Skeletal muscle tissue (tissue), 4 donors: ENCODE results near the gene LMO7. TPM values are rescaled to one million over a fixed set of nuclear protein-coding genes. Genes with fewer than 3 reads are reported as not detected.

Experiments used
- H3K27ac ChIP-seq: one replicate; pipeline ENCODE4 v1.7.0; 2013; ENCODE audit warnings: mild to moderate bottlenecking, low read depth, low read length, inconsistent platforms
- H3K27me3 ChIP-seq, 3 donors: one replicate each; pipeline ENCODE4 v1.7.0; 2013; ENCODE audit warnings: low read length in 3 of 3; ENCODE audit not compliant: control insufficient read depth in 3 of 3, insufficient read depth in 3 of 3
- H3K36me3 ChIP-seq, 3 donors: one replicate each; pipeline ENCODE4 v1.7.0; 2013; ENCODE audit warnings: low read length in 3 of 3; ENCODE audit not compliant: control insufficient read depth in 3 of 3, insufficient read depth in 3 of 3
- H3K4me1 ChIP-seq, 3 donors: one replicate each; pipeline ENCODE4 v1.7.0; 2013; ENCODE audit warnings: low read length in 3 of 3, mild to moderate bottlenecking in 3 of 3; ENCODE audit not compliant: control insufficient read depth in 3 of 3, insufficient read depth in 3 of 3
- H3K4me3 ChIP-seq, 3 donors: one replicate each; pipeline ENCODE4 v1.7.0; 2013; ENCODE audit warnings: low read length in 3 of 3
- H3K9ac ChIP-seq, 3 donors: one replicate each; pipeline ENCODE4 v1.7.0; 2013; ENCODE audit warnings: low read length in 3 of 3, mild to moderate bottlenecking in 3 of 3, moderate library complexity in 2 of 3, low read depth in 1 of 3
- H3K9me3 ChIP-seq, 3 donors: one replicate each; pipeline ENCODE4 v1.7.0; 2013; ENCODE audit warnings: low read length in 3 of 3; ENCODE audit not compliant: control insufficient read depth in 3 of 3
- total RNA-seq: library from RNA; depleted of rRNA; stranded (reverse); fragments of >200 nt; gene quantifications from one replicate; pipeline ENCODE4 v1.2.3, GENCODE V29; 2014
- donor health status: Osteomylitis.

The LMO7 gene
- total RNA-seq, 1 donor from 2014 or later, result 176 TPM

DNA sequence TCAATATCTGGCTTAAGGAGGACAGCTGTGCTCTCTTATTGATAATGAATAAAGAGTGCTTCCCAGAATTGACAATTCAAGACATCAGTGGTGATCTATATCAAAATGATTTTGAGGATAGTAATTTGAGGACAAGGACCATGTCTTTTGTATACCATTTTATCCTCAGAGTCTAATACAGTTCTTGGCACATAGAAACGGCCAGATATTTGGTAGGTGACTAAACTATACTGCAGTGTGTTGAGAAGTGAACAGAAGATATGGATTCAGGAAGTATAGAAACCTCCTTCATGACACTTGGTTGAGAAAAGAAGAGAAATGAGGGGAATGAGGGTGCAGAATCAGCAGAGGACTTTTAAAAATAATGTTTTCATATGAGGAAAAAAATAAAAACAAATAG, 16.1 kb upstream of the LMO7 start:
- Histone ChIP-seq H3K4me3 (no peak overlapping the region), H3K9ac (no peak overlapping the region), H3K4me1 (no peaks in the 10 kb centered on the region), H3K36me3 (peaks cover 0 to 4% (median 0%) of the 10 kb centered on the region in 3 donors), H3K27me3 (no peaks in the 10 kb centered on the region), H3K27ac (no peak overlapping the region), H3K9me3 (no peaks in the 10 kb centered on the region)

DNA sequence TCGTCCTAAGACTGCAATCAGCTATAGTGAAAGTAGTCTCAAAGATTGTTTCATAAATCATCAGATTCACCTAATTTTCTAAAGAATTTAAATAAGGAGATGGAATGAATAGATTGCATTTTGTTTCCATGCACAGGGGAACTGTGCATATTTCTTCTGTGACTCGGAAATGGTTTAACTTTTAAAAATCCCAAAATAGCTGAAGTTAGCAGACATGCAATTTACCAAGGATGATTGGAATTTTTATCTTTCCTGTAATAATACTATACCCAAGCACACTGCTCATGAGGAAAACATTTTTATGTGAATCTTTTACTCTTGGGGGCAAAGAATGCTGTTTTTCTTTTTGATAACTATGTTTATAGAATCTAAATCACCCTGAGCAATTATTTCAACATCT, 15.0 kb upstream of the LMO7 start:
- Histone ChIP-seq H3K27ac (no peak overlapping the region), H3K9ac (no peak overlapping the region), H3K4me3 (no peak overlapping the region), H3K9me3 (no peaks in the 10 kb centered on the region), H3K27me3 (no peaks in the 10 kb centered on the region), H3K36me3 (peaks cover 0 to 4% (median 0%) of the 10 kb centered on the region in 3 donors), H3K4me1 (no peaks in the 10 kb centered on the region)

DNA sequence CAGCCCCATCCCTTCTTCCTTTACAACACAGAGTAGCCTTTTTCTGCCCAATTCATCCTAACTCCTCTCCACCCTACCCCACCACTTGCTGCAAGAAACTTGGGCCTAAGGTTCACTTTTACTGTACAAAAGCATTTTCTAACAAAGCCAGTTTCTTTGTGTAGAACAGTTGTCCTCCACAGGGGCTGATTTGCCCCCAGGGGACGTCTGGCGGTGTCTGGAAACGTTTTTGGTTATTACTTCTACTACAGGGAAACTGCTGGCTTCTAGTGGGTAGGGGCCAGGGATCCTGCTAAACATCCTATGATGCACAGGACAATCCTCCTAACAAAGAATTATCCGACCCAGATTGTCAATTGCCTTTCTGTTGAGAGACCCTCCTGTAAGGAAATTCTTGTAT, 7.3 kb upstream of the LMO7 start:
- H3K9me3 ChIP-seq, result no peaks in the 10 kb centered on the region
- peaks cover 0 to 4% (median 0%) of the 10 kb centered on the region in 3 donors for H3K36me3 ChIP-seq
- no peak overlapping the region for H3K9ac ChIP-seq
- no peak overlapping the region for H3K4me3 ChIP-seq
- no peak overlapping the region for H3K27ac ChIP-seq
- no peaks in the 10 kb centered on the region for H3K27me3 ChIP-seq
- H3K4me1 ChIP-seq, result no peaks in the 10 kb centered on the region

DNA sequence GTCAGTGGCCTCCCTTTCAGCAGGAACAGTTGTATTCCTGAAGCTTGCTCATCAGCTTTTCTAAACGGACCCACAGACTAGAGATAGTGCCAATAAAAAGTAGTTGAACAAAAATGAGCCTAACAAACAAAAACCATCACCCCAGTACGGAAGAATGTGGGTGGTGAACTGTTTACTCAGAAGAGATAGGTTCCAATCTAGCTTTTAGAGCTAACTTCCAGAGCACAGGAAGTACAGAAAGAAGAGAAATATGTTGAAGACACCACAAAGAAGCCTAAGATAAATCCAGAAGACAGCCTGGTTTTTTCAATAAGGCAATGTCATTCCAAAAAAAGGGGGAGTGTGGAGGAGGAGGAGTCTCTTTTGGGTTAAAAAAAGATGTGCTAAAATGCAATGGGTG, 2.8 kb upstream of the LMO7 start:
- Histone ChIP-seq H3K4me1 (peaks cover 5 to 7% (median 6%) of the 10 kb centered on the region in 3 donors), H3K36me3 (no peaks in the 10 kb centered on the region), H3K27me3 (peaks cover 0 to 5% (median 3%) of the 10 kb centered on the region in 3 donors), H3K9me3 (no peaks in the 10 kb centered on the region), H3K9ac (no peak overlapping the region), H3K4me3 (no peak overlapping the region), H3K27ac (no peak overlapping the region)

DNA sequence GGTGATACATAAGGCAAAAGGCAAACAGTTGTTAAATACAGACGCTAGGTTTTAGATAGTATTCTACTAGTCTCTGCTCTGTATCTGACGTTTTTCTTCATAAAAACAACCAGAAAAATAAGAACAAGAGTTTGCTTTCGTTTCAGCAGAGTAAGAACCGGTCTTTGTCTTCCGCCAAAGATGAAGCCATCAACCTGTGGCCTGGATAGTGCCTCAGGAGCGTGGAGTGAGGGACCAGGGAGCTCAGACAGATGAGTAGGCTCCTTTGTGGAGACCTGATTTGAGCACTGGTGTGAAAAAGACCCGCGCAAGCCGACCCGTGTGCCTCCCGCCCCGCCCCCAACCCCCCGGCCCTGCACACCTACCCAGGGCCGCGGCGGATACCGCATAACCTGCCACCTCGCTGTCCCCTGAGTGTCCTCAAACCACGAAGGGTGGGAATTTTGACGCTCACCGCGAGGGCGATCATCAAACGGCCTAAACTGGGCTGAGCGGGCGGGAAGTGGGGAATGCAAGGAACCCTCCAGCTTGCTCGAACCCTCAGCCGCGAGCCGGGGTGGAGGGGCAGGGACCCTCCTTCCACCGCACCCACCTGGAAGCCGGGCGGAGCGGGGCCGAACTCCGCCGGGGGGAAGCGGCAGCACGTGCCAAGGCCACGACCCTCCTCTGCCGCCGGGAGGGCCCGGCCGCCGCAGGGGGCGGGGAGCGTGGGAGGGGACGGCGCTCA, 866 bp upstream of the LMO7 start:
- H3K27ac ChIP-seq, result peak overlapping the region; percentile 51

DNA sequence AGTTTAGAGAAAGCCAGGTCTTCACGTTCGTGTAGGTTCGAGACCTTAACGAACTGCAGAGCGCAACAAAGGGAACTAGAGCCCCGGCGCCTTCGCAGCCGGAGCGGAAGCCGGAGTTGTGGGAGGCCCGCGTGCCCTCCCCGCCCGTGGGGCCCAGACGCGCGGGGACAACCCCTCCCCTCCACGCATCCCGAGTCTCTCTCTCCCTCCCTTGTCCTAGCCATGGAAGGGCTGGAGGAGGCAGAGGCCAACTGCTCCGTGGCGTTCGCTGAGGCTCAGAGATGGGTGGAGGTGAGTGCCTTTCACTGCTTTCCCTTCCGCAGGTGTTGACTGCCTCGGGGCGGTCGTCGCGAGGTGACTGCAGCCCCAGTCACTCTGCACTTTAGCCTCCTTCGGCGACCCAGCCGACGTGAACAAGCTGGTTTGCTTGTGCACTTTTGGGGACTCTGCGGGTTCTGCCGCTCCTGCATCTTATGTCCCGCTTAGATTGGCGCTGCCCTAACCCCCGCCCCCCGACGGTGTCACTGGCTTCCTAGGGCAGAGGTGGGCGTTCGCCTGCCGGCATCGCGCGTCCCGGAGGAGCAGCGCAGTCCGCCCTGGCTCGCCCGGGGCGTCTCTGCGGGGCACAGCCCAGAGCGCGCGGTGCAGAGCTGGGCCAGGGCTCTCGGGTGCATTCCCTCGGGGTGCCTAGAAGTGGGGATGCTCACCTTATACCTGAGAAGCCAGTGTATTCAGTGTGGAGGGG, 478 bp downstream of the LMO7 start:
- H3K27me3 ChIP-seq, result peaks cover 0 to 5% (median 3%) of the 10 kb centered on the region in 3 donors
- H3K9ac ChIP-seq, result peak overlapping the region; percentile 45 to 69 (median 57)
- H3K9me3 ChIP-seq, result no peaks in the 10 kb centered on the region
- H3K4me1 ChIP-seq, result peaks cover 5 to 7% (median 6%) of the 10 kb centered on the region in 3 donors
- no peak overlapping the region for H3K27ac ChIP-seq
- H3K4me3 ChIP-seq, result peak overlapping the region; percentile 81 to 84 (median 83)
- no peaks in the 10 kb centered on the region for H3K36me3 ChIP-seq

More for the DNA sequence above, 866 bp upstream of the LMO7 start:
- H3K4me3 ChIP-seq, result peak overlapping the region; percentile 63 to 72 (median 65)
- peaks cover 5 to 7% (median 6%) of the 10 kb centered on the region in 3 donors for H3K4me1 ChIP-seq
- H3K36me3 ChIP-seq, result no peaks in the 10 kb centered on the region
- peaks cover 0 to 5% (median 3%) of the 10 kb centered on the region in 3 donors for H3K27me3 ChIP-seq
- no peaks in the 10 kb centered on the region for H3K9me3 ChIP-seq
- peak overlapping the region in 2 of 3 donors; percentile 45 to 63 for H3K9ac ChIP-seq

DNA sequence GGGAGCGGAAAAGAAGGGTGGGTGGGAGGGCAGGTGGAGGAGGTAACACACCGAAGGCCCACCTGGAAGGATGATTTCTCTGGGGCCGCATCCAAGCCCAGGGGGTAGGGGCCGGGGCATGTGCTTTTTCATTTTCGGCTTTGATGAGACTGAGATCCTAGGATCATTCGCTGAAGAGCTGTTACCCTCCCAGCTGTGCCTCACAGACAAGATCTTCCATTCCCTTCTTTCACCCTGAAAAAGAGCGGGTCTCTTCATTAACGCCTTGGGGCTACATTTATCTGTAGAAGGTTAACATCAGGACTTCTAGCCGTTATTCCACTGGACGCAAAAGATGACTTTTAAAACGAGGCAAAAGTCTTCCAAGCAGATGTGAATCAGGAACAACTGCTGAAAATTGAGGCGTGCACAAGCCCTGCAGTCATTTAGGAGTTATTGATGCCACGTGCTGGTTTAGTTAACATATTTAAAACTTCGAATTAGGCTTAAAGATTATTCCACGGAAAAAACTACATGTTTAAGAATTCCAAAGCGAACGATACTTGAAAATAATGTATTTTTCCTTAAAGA, 1.1 kb downstream of the LMO7 start:
- no peaks in the 10 kb centered on the region for H3K9me3 ChIP-seq
- H3K4me1 ChIP-seq, result peaks cover 5 to 7% (median 6%) of the 10 kb centered on the region in 3 donors
- no peak overlapping the region for H3K27ac ChIP-seq
- H3K4me3 ChIP-seq, result peak overlapping the region in 2 of 3 donors; percentile 36 to 46
- peaks cover 0 to 5% (median 3%) of the 10 kb centered on the region in 3 donors for H3K27me3 ChIP-seq
- peak overlapping the region in 1 of 3 donors; percentile 4 for H3K9ac ChIP-seq
- no peaks in the 10 kb centered on the region for H3K36me3 ChIP-seq

DNA sequence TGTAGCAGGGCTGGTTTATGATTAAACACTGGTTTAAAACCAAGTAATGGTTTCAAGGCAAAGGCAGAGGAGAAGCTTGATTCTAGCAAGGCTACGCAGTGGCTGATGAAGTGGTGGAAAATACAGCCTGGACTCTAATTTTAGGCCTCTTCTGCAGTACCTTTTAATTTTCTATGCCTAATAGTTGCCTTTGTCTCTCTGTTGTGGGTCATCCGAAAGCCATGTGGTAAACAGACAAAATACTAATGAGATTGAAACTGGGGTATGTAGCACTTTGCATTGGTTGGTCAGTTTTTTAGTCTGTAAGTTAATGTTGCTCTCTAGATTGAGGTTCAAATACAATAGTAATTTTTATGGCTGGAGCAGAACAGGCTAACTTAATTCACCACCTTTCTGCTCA, 3.3 kb downstream of the LMO7 start:
- H3K9ac ChIP-seq, result no peak overlapping the region
- no peak overlapping the region for H3K27ac ChIP-seq
- H3K9me3 ChIP-seq, result no peaks in the 10 kb centered on the region
- no peak overlapping the region for H3K4me3 ChIP-seq
- peaks cover 0 to 5% (median 3%) of the 10 kb centered on the region in 3 donors for H3K27me3 ChIP-seq
- no peaks in the 10 kb centered on the region for H3K36me3 ChIP-seq
- peaks cover 5 to 7% (median 6%) of the 10 kb centered on the region in 3 donors for H3K4me1 ChIP-seq

DNA sequence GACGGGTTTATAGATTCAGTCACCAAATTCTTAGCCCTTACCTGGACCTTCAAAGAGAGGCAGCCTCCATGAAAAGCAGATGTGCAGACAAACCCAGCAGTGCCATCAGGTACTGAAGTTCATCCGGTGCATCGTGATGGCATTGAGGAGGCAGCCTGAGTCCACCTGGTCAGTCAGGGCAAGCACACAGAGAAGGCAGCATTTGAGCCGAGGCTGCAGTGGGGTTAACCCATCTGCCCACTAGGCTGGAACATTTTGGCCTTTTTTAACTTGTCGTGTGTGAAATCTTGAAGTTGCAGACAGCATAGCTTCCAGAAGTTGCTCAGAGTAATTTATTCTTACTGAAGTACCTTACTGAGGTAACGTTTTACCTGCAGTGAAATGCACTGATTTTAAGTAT, 4.9 kb downstream of the LMO7 start:
- no peak overlapping the region for H3K4me3 ChIP-seq
- no peak overlapping the region for H3K9ac ChIP-seq
- no peaks in the 10 kb centered on the region for H3K36me3 ChIP-seq
- H3K4me1 ChIP-seq, result peaks cover 5 to 7% (median 6%) of the 10 kb centered on the region in 3 donors
- H3K27me3 ChIP-seq, result peaks cover 0 to 5% (median 3%) of the 10 kb centered on the region in 3 donors
- no peak overlapping the region for H3K27ac ChIP-seq
- H3K9me3 ChIP-seq, result no peaks in the 10 kb centered on the region

DNA sequence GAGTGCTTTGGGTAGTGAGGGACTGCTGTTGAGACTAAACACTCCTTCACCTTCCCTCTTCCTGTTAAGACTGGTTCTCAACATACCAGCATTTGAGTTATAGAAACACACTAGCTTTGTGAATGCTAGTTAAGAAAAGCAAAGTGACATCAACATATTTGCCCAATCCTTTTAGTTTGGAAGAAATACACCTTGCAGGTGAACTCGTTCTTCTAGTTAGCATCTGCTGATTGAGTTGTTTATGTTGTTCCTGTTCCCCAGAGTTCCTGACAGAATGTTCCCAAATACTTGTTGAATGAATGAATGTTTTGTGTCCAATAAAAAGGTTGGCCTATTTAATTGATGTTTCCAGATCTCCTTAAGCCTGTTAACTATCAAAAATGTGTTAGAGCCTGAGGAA, 7.1 kb downstream of the LMO7 start:
- Histone ChIP-seq H3K4me1 (no peaks in the 10 kb centered on the region), H3K27me3 (no peaks in the 10 kb centered on the region), H3K4me3 (no peak overlapping the region), H3K36me3 (no peaks in the 10 kb centered on the region), H3K9ac (no peak overlapping the region), H3K27ac (no peak overlapping the region), H3K9me3 (no peaks in the 10 kb centered on the region)
